Measurements from ENCODE around the gene ZNF48. TPM values are rescaled to one million over a fixed set of nuclear protein-coding genes. Genes with fewer than 3 reads are reported as not detected.
A peak's percentile ranks its signal among the peaks of the same experiment; 100 is the strongest.

ZNF48 gene
- total RNA-seq, 1 donor from 2014 or later: 13.4 TPM

DNA sequence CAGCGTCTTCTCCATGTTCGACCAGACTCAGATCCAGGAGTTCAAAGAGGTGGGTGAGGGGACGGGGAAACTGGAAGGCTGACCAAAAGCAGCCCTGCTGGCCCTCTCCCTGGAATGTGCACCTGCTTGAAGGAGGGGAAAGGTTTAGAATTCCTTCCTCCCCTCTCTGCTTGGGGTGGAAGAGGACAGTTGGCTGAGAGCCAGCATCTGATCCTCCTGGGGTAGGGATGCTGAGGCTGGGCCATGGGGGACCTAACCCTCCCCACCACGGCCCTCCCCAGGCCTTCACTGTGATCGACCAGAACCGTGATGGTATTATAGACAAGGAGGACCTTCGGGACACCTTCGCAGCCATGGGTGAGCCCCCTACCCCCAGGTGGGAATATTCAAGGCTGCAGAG is 19.4 kb upstream of the ZNF48 start:
- intact Hi-C loops (cut with micrococcal nuclease): loop anchor here (5.0 to 10.0 kb wide), 2 partner anchors 96 to 571 kb away; partner anchors contain the start of genes ITGAL and MAZ

DNA sequence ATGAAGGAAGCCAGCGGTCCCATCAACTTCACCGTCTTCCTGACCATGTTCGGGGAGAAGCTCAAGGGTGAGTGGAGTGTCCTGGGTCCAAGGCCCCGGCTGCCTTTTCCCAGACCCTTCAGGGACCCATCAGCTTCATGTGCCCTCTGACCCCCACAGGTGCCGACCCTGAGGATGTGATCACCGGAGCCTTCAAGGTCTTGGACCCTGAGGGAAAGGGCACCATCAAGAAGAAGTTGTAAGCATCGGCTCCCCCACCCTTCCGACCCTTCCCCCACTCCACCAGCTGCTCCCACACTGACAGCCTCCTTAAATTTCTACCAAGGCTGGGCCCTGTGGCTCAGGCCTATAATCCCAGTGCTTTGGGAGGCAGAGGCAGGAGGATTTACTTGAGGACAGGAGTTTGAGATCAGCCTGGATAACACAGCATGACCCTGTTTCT is 18.7 kb upstream of the ZNF48 start:
- intact Hi-C loops (cut with micrococcal nuclease): loop anchor here (5.0 to 10.0 kb wide), 2 partner anchors 96 to 572 kb away; partner anchors contain the start of genes ITGAL and MAZ
- Mint-ChIP-seq H3K27me3 (ENCODE audit: low read depth) (no peaks in the 10 kb centered on the region), H3K4me1 (ENCODE audit: low read depth) (peaks cover 35% of the 10 kb centered on the region), H3K27ac (peak overlapping the region; percentile 9), H3K4me3 (ENCODE audit: low read depth) (no peak overlapping the region), H3K36me3 (ENCODE audit: low read depth) (peaks cover 26% of the 10 kb centered on the region), H3K9me3 (no peaks in the 10 kb centered on the region)
- DNase-seq (ENCODE audit: low spot score): no peak

More for the DNA sequence above, 19.4 kb upstream of the ZNF48 start:
- no peak for DNase-seq (ENCODE audit: low spot score)
- Mint-ChIP-seq H3K4me3 (ENCODE audit: low read depth) (no peak overlapping the region), H3K4me1 (ENCODE audit: low read depth) (peaks cover 36% of the 10 kb centered on the region), H3K27ac (peak overlapping the region; percentile 9), H3K36me3 (ENCODE audit: low read depth) (peaks cover 19% of the 10 kb centered on the region), H3K27me3 (ENCODE audit: low read depth) (no peaks in the 10 kb centered on the region), H3K9me3 (no peaks in the 10 kb centered on the region)

DNA sequence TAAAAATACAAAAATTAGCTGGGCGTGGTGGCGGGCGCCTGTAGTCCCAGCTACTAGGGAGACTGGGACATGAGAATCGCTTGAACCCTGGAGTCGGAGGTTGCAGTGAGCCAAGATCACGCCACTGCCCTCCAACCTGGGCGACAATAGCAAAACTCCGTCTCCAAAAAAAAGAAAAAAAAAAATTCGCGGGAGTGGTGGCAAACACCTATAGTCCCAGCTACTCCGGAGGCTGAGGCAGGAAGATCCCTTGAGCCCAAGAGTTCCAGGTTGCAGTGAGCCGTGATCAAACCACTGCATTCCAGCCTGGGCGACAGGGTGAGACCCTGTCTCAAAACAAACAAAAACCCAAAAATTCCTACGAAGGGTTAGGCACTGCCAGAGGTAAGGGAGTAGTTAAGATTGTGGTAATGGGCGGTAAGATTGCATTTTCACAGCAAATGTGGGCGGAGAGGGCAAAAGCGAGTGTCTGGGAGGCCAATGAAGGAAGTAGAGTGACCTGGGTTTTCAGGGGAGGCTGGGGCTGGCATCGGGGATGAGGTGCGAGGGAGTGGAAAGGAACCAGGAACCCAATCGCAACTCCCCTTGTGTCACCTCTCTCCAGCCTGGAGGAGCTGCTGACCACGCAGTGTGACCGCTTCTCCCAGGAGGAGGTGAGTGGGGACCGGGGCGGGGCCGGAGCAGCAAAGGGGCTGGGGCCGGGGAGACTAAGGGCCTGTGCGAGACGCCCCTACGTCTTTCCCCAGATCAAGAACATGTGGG is 18.0 kb upstream of the ZNF48 start:
- H3K9me3 Mint-ChIP-seq: no peaks in the 10 kb centered on the region

DNA sequence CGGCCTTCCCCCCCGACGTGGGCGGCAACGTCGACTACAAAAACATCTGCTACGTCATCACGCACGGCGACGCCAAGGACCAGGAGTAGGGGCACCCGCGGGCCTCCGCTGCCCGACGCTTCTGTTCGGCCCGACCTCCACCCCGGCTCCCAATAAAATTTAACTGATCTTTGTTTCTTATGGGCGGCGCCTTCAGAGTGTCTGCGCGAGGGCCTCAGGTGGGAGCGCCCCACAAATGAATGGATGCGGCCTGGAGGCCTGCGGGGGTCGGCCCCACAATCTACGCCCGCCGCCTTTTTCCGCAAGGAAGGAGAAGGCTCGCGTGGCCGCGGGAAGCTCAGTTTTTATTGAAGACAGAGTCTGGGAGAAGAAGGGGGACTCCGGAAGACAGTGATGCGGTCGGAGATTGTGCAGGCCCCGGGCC is 17.4 kb upstream of the ZNF48 start:
- H3K4me1 Mint-ChIP-seq (ENCODE audit: low read depth): peaks cover 36% of the 10 kb centered on the region
- no peaks in the 10 kb centered on the region for H3K9me3 Mint-ChIP-seq
- H3K4me3 Mint-ChIP-seq (ENCODE audit: low read depth): peak overlapping the region; percentile 81
- peaks cover 33% of the 10 kb centered on the region for H3K36me3 Mint-ChIP-seq (ENCODE audit: low read depth)
- peak overlapping the region; percentile 99 for H3K27ac Mint-ChIP-seq
- peak; percentile 81 for DNase-seq (ENCODE audit: low spot score)
- no peaks in the 10 kb centered on the region for H3K27me3 Mint-ChIP-seq (ENCODE audit: low read depth)
- intact Hi-C loops (cut with micrococcal nuclease): loop anchor here (1.0 to 10.0 kb wide), 5 partner anchors 8 to 573 kb away; partner anchors contain the start of genes FBRS, ITGAL, MAZ and TBC1D10B

More for the DNA sequence above, 18.0 kb upstream of the ZNF48 start:
- Mint-ChIP-seq H3K36me3 (ENCODE audit: low read depth) (peaks cover 29% of the 10 kb centered on the region), H3K4me3 (ENCODE audit: low read depth) (peak overlapping the region; percentile 81), H3K27ac (peak overlapping the region; percentile 99), H3K4me1 (ENCODE audit: low read depth) (peaks cover 33% of the 10 kb centered on the region), H3K27me3 (ENCODE audit: low read depth) (no peaks in the 10 kb centered on the region)
- intact Hi-C loops (cut with micrococcal nuclease): loop anchor here (5.0 to 10.0 kb wide), 2 partner anchors 95 to 572 kb away; partner anchors contain the start of genes ITGAL and MAZ
- DNase-seq (ENCODE audit: low spot score): no peak

DNA sequence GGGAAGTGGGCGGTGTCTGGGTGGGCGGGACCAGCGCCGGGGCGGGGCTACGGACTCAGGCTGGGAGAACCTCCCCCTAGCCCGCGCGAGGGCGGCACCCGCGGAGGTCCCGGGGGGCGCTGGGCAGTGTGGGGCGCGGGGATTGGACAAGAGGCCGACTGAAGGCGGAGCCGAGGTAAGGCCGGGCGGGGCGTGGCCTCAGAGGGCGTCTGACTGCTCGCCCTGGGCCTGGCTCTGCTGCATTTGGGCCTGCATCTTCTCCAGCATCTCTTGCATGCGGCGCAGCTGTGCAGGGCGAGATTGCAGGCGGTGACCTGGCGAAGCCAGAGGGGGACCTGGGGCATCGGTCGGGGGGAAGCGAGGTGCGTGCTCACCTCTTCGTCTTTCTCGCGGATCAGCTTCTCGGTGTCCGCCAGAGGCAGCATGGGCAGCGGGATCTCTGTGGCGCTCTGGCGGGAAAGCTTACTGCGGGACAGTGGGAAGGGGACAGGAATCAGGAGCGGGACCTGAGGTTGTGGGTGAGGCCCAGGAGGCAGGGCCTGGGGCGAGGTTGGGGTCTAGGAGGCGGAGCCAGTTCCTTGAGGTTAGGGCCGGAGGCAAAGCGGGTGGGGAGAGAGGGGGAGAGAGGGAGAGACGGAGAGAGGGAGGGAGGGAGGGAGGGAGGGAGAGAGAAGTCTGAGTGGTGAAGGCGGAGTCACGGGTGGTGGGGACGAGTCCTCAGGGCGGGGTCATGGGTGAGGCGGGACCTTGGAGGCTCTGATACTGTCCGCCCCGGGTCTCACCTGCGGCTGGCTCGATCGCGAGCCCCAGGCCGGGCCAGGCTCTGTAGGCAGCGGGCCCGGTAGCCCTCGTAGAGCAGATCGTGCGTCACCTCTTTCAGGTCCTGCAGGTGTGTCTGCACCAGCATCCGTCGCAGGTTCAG is 16.7 kb upstream of the ZNF48 start:
- peaks cover 37% of the 10 kb centered on the region for H3K4me1 Mint-ChIP-seq (ENCODE audit: low read depth)
- intact Hi-C loops (cut with micrococcal nuclease): loop anchor here (1.0 to 10.0 kb wide), 5 partner anchors 8 to 574 kb away; partner anchors contain the start of genes FBRS, ITGAL, MAZ and TBC1D10B
- peaks cover 33% of the 10 kb centered on the region for H3K36me3 Mint-ChIP-seq (ENCODE audit: low read depth)
- H3K9me3 Mint-ChIP-seq: no peaks in the 10 kb centered on the region
- peak; percentile 97 for DNase-seq (ENCODE audit: low spot score)
- H3K4me3 Mint-ChIP-seq (ENCODE audit: low read depth): peak overlapping the region; percentile 81
- H3K27me3 Mint-ChIP-seq (ENCODE audit: low read depth): no peaks in the 10 kb centered on the region
- H3K27ac Mint-ChIP-seq: peak overlapping the region; percentile 99

DNA sequence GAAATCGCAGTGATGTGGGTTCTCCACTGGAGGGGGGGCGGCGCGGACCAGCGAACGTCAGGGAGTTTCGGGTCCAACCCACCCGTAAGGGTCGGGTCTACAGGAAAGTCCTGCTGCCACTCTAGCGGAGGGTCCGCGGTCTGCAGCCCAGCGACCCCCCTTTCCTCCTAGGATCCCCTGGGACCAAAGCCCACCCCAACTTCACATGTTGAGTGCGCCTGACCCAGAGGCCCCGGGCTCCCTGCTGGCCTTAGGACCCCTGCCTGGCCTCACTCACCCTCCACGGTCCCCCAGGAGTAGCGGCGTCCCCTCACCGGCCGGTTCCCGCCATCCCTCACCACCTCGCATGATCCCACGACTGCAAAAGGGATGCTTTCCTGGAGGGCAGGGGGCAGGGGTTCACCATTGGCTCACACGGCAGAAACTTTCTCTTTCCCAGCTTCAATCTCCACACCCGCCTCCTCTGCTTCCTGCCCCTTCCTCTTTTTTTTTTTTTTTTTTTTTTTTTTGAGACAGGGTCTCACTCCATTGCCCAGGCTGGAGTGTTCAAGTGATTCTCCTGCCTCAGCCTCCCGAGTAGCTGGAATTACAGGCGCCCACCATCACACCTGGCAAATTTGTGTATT is 15.9 kb upstream of the ZNF48 start:
- H3K27me3 Mint-ChIP-seq (ENCODE audit: low read depth): no peaks in the 10 kb centered on the region
- no peaks in the 10 kb centered on the region for H3K9me3 Mint-ChIP-seq
- H3K27ac Mint-ChIP-seq: peak overlapping the region; percentile 99
- peaks cover 33% of the 10 kb centered on the region for H3K36me3 Mint-ChIP-seq (ENCODE audit: low read depth)
- H3K4me3 Mint-ChIP-seq (ENCODE audit: low read depth): peak overlapping the region; percentile 81
- no peak for DNase-seq (ENCODE audit: low spot score)
- peaks cover 41% of the 10 kb centered on the region for H3K4me1 Mint-ChIP-seq (ENCODE audit: low read depth)
- intact Hi-C loops (cut with micrococcal nuclease): loop anchor here (2.0 to 10.0 kb wide), 4 partner anchors 28 to 574 kb away; partner anchors contain the start of genes FBRS, ITGAL, MAZ and ZNF771

DNA sequence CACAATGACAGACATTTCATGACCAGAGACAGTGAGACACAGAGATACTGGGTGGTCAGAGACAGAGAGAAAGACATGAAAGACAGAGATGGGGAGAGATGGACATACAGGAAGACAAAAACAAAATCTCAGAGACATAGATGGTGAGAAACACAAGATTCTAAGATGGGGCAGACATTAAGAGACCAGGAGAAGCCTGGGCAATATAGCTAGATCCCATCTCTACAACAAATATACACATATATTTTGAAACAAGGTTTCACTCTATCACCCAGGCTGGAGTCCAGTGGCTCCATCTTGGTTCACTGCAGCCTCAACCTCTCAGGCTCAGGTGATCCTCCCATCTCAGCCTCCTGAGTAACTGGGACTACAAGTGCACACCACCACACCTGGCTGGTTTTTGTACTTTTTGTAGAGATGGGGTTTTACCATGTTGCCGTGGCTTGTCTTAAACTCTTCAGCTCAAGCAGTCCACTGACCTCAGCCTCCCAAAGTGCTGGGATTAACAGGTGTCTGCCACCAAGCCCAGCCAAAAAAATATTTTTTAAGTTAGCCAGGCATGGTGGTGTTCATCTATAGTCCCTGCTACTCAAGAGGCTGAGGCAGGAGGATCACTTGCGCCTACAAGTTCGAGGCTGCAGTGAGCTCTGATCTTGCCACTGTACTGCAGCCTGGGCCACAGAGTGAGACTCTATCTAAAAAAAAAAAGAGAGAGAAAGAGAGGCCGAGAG is 15.0 kb upstream of the ZNF48 start:
- peak overlapping the region; percentile 97 for H3K27ac Mint-ChIP-seq
- peaks cover 33% of the 10 kb centered on the region for H3K36me3 Mint-ChIP-seq (ENCODE audit: low read depth)
- peak overlapping the region; percentile 81 for H3K4me3 Mint-ChIP-seq (ENCODE audit: low read depth)
- H3K27me3 Mint-ChIP-seq (ENCODE audit: low read depth): no peaks in the 10 kb centered on the region
- no peak for DNase-seq (ENCODE audit: low spot score)
- intact Hi-C loops (cut with micrococcal nuclease): no loop called here
- no peaks in the 10 kb centered on the region for H3K9me3 Mint-ChIP-seq
- H3K4me1 Mint-ChIP-seq (ENCODE audit: low read depth): peaks cover 41% of the 10 kb centered on the region

DNA sequence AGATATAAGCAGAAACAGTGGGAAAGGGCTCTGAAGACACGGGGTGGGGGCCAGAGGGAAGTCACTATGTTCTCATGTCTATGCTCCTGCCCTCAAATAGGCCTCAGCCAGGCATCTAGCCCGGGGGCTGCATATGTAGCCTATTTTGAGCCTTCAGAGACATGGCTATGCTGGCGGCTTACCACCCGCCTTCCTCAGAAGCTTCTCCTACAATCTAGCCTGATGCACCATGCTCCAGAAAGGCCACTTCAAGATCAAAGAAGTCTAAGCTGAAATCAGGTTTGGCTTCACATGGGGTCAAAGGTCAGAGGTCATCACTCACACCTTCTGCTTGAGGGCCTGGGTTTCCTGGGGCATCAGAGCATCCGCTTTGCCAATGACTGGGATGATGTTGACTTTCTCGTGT is 14.4 kb upstream of the ZNF48 start:
- Mint-ChIP-seq H3K27ac (peak overlapping the region; percentile 97), H3K36me3 (ENCODE audit: low read depth) (peaks cover 33% of the 10 kb centered on the region), H3K4me1 (ENCODE audit: low read depth) (peaks cover 41% of the 10 kb centered on the region), H3K9me3 (no peaks in the 10 kb centered on the region), H3K27me3 (ENCODE audit: low read depth) (no peaks in the 10 kb centered on the region), H3K4me3 (ENCODE audit: low read depth) (peak overlapping the region; percentile 81)
- no peak for DNase-seq (ENCODE audit: low spot score)
- intact Hi-C loops (cut with micrococcal nuclease): no loop called here

DNA sequence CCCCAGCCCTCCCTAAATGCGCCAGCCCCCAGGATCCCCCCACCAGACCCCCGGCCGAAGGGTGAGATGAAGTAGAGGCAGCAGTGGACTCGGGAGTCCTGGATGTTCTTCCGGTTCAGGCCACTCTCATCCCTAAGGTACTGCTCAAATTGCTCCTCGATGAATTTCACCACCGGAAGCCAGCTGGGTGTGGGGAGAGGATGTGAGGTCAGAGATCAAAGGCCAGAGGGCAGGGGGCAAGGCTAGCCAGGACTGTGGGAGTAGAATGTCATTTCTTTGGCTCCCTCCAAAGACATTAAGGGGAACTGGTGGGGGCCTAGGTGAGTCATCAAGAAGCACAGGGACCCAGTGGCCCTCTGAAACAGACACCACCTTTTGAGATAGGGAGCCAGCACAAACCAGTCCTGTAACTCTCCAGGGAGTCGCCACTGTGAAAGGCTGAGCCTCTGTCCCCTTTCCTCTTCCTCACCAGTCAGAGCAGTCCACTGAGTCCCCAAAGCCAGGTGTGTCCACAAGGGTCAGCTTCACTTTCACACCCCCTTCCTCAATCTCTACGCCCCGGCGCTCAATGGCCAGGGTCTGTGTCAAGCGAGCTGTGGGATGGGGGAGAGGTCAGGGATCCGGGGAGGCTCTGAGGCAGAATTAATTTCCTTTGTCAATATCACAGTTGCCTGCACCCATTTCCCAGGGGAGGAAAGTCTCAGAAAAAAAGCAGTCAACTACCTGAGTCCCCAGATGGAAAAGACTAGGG is 13.8 kb upstream of the ZNF48 start:
- H3K4me1 Mint-ChIP-seq (ENCODE audit: low read depth): peaks cover 41% of the 10 kb centered on the region
- intact Hi-C loops (cut with micrococcal nuclease): loop anchor here (1.0 kb wide), 1 partner anchor 14 kb away; the partner anchor contains the start of gene ZNF48
- H3K27me3 Mint-ChIP-seq (ENCODE audit: low read depth): no peaks in the 10 kb centered on the region
- DNase-seq (ENCODE audit: low spot score): no peak
- peak overlapping the region; percentile 97 for H3K27ac Mint-ChIP-seq
- H3K36me3 Mint-ChIP-seq (ENCODE audit: low read depth): peaks cover 33% of the 10 kb centered on the region
- H3K4me3 Mint-ChIP-seq (ENCODE audit: low read depth): peak overlapping the region; percentile 81
- H3K9me3 Mint-ChIP-seq: no peaks in the 10 kb centered on the region

DNA sequence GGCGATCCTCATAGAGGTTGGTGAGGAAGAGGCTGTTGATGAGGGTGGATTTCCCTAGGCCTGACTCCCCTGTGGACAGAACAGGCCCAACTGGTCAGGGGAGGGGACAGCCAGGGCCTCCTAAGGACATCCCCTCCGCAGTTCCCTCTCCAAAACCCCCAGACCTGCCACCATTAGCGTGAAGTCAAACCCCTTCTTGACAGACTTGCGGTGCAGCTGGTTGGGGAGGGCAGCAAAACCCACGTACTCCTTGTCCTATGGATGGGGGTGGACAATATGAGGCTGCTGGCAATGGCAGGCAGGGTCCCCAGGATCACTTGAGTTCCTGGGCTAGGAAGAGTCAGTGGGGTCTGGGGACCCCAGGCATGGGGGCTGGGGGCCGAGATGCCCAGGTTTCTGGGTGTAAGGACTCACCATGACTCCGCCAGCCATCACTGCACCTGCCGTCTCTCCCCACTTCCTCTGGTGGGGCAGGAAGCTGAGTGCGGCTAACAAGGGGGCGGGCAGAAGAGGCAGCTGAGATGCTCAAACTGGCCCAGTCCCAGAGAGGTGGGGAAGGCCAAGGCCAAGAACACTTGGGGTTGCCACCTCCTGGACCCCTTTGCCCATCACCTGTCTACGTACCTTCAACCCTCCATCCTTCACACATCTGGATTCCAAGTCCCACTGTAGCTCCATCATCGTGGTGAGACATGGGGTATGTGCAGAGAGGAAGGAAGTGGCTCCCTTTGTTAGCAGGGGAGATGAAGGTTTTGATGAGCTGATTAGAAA is 12.9 kb upstream of the ZNF48 start, which contains the start of gene SEPTIN1:
SEPTIN1 (minus strand) TSS at position 451 of the 771 bp plus-strand sequence; CDS start at position 432, 19 bp downstream.
- intact Hi-C loops (cut with micrococcal nuclease): loop anchor here (1.0 kb wide), 1 partner anchor 13 kb away; the partner anchor contains the start of gene ZNF48
- Mint-ChIP-seq H3K4me3 (ENCODE audit: low read depth) (peak within 1 kb of the TSS; percentile 81), H3K27ac (peak within 1 kb of the TSS; percentile 97), H3K36me3 (ENCODE audit: low read depth) (peaks cover 33% of the 10 kb centered on the region), H3K9me3 (no peaks in the 10 kb centered on the region), H3K27me3 (ENCODE audit: low read depth) (no peaks in the 10 kb centered on the region), H3K4me1 (ENCODE audit: low read depth) (peaks cover 39% of the 10 kb centered on the region)
- DNase-seq (ENCODE audit: low spot score): peak; percentile 72

Data from activated T-helper 2 cell treated with anti-CD3 and anti-CD28 coated beads, Interferon-gamma antibody, Interleukin-2, Interleukin-4, amounts not matched to agents 10 μg/mL and 5 μg/mL and 100 μg/mL, durations not matched to agents 14 hours and 24 hours and 36 hours (primary cell).